Embryonic facial prominence (tissue), 1 donor: ENCODE measurements around the gene ABCA10.
"Not testable (repeated sequence)": the region's sequence is repeated elsewhere in the genome, so short reads cannot be mapped to it uniquely, and the experiment has no call there.

Experiments
- DNase-seq: peaks from one replicate; pipeline ENCODE4 v3.0.0-alpha.2; 2016; ENCODE audit errors: extremely low spot score

ABCA10 gene

DNA sequence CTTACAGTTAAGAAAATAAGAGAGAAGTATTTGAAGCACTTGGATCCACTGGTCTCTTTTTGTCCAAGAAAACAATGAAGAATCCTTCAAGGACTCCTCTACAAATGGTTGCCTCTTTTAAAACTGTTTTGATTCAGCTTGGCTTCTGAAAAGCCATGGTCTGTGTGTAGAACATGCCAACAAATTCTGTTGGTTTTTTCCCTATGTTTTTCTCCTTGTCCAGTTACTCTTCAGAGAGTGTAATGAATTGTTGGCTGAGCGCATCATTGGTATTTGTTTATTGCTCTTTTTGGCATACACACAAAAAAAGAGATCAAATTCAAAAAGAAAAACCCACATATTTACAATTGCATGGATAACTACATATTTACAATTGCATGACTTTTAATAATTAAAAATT, at the start of gene ABCA10:
Gene ABCA10, minus strand, starts transcription at position 249 of the 400 bp plus-strand sequence. CDS start 3,466 bp downstream, outside the sequence.
- DNase-seq: no peak

GRCh38 chr17:69276279-69276678, 47.7 kb upstream of the ABCA10 start:
- DNase-seq: not testable (repeated sequence)

- DNase-seq: no peak
These were observed 47.1 kb upstream of the ABCA10 start for GRCh38 chr17:69275751-69276150.

GRCh38 chr17:69271023-69271422, 42.4 kb upstream of the ABCA10 start:
- DNase-seq: no peak

GRCh38 chr17:69269131-69269998, 40.7 kb upstream of the ABCA10 start:
- DNase-seq: no peak

GRCh38 chr17:69268543-69269014, 40.0 kb upstream of the ABCA10 start:
- no peak for DNase-seq

DNA sequence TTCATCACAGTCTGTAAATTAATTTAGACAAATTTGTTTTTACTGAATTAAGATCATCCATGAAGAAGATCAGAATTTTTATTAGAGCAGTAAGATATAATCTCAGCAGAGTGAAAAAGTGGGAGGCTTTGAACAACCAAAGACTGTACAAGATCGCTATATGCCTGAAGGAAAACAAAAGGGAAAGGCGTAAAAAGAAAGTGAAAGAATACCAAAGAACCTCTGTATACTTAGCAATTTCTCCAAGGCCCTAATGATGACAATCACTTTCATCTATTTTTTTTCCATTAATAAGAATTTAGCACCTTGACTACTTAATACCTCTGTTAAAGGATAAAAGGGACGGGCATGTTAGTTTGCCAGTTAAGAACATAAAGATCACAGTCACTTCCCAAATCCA, 38.6 kb upstream of the ABCA10 start:
- DNase-seq: no peak

DNA sequence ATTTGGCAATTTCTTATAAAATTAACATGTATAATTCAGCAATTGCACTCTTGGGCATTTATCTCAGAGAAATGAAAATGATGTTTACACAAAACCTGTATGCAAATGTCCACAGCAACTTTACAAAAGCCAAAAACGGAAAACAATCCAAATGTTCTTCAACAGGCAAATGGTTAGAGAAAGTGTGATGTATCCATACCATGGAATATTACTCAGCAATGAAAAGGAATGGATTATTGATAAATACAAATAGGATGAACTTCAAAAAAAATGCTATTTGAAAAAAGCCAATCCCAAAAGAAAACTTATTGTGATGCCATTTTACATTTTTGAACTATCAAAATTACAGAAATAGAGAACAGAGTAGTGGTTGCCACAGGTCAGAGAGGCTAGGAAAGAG, 37.2 kb upstream of the ABCA10 start:
- DNase-seq: no peak

DNA sequence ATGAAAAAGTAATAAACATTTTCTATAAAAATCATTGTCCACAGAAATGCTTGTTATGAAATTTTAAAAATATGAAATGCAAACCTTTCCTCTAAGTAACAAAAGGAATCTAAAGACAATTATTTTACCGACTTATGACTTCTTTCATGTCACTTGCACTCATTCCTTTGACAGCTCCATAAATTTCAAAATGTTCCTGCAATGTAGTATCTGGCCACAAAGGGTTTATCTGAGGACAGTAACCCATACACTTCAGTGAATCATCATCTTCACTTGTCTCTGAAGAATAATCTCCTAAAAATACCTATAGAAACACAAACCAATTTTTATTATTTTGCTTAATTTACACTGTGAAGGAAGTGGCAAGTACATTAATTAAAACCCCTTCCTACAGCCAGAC, 25.6 kb upstream of the ABCA10 start:
- DNase-seq: no peak

GRCh38 chr17:69250641-69251040, 22.0 kb upstream of the ABCA10 start:
- no peak for DNase-seq

DNA sequence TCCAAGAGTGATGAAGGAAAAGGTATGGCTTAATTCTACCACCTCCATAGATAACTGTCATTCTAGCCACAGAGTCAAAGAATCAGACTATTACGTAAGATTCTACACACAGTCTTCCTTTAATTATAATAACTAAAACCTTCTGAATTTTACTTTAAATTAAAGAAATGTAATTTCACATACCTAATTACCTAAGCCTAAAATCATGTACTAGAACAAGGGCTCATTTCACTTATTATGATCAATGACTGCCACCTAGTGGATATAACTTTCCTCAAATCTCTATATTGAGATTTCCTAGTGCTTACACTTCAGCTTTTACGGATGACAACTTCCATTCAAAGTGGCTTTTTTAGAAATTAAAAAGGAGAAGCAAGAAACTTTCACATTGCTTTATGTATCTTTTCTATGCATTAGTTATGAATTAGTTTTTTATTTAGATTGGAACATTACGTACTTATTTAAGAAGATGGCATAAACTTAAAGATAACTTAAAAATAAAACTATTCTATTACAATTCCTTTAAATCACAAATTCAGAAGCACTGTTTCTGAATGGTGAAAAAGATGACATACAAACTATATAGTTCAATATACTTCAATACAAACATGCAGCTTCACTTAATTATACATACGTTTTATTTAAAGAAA, 18.2 kb upstream of the ABCA10 start:
- DNase-seq: peak; percentile 34

- DNase-seq: no peak
These were observed 17.6 kb upstream of the ABCA10 start for GRCh38 chr17:69246202-69246601.

DNA sequence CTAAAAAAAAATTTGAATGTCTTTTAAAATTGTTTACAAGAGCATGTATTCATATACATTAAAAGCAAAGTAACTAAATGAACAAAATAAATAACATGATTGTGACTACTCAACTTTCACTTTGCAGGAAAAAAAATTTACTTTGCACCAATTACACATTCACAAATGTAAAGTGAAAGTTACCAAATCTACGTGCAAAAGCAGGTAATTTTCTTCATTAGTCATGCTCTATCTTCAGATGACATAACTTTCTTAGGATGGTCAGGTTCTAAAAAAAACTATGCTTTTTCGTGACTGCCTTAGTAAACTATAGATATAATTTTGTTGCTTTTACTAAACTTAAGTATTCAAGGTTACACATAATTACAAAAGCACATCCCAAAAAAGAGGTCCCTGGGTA, 17.0 kb upstream of the ABCA10 start:
- DNase-seq: no peak

DNA sequence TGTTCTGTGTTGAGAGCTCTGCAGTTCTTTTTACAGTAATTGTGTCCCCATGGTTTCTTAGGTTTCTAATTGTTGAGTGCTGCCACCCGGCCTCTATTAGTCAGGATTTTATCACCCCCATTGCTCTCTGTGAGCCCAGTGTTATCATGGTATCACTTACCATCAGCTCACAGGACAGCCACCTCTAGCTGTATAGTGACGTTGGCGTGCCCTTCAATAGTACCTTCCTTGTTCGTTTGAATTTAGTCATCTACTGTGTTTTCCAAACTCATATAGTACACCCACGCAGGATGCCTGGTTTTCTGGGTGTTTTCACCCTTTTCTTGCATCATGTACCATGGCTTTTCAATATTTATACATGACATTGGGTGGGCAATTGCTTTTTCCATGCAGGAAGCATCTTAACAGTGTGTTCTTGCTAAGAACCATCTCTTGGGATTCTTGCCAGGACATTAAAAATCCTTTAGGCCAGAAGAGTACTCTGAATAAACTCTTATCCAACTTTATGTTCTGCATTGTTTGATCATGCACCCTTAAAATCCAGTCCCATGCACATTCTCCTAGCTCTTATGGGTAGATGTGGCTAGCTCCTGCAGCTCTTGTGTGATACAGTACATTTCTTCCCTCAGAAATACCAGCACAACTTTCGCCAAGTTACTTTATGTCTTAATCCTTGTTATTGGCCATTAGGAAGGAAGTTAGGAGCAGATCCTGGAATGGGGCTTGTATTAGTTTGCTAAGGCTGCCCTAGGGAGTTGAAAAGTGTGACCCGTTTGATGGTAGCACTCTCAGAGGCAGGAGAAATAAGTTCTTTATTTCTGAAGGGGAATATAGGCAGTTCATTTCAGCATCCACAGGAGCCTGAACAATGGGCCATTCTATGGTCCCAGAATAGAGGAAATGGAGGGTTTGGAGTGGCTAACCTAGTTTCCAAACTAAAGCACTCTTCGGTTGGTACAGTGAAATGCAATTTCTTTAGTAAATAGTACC, 11.3 kb upstream of the ABCA10 start:
- DNase-seq: no peak

- no peak for DNase-seq
These were observed 8.3 kb upstream of the ABCA10 start for GRCh38 chr17:69236946-69237345.

DNA sequence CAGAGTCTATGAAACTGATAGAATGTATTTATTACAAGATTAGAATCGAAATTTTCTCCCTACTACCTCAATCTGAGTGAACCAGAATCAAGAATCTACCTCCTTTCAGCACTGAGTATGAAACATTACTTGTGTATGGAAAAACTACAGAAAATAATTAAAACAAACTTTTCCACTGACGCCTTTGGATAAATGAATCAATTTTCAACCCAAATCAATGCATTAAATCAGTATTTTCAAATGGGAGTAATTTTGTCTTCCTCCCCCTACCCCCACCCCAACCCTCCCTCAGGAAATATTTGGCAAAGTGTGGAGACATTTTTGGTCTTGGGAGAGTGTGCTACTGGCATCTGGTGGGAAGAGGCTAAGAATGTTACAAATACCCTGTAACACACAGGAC, 7.8 kb upstream of the ABCA10 start:
- no peak for DNase-seq

DNA sequence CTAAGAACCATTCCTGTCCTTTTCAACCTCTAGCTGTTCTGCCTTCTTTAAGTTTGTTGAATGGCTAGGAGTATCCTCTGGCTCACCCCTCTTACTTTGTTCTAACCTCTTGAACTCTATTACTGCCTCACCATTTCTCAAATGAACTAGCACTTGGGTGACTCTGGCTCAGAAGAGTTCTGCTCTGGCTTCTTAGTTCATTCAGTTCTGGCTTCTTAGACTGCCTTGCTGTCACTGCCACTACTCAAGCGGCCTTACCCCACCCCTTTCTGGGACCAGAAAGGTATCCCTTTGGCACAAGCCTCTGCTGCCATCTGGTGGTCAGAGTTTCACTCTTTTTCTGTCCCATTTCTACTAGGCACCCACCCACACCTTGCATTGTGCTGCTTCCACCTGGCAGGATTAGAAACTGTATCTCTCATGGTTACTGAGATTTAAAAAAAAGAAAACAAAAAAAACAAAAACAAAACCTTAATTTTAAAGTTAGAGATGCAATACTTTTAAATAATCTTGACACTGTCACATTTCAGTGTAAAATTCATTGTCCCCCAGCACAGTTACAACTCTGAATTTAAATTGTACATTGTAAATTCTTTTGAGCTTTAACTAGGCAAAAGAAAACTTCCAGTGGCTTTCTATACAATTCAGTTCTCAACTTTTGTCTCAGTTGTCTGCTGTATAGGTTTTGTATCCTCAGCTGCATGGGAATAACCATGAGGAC, 6.9 kb upstream of the ABCA10 start:
- peak; percentile 58 for DNase-seq

GRCh38 chr17:69232650-69233049, 4.0 kb upstream of the ABCA10 start:
- DNase-seq: no peak

- DNase-seq: no peak
These were observed 2.9 kb upstream of the ABCA10 start for GRCh38 chr17:69231521-69231920.

DNA sequence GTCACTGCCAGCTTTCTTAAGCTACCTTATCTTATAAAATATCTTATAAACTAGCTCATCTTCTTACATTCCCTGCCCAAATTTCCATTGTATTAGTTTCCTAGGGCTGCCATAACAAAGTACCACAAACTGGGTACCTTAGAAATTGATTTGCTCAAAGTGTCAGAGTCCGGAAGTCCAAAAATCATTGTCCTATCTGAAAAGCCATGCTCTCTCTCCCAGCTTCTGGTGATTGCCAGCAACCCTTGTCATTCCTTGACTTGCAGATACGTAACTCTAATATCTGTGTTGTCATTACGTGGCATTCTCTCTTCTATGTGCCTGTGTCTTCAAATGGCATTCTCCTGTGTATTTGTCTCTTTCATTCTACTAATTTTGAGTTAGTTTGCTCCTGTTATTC, 2.3 kb upstream of the ABCA10 start:
- no peak for DNase-seq

- DNase-seq: no peak
These were observed 606 bp downstream of the ABCA10 start for GRCh38 chr17:69228018-69228417.
